Fibroblast of lung (primary cell): ENCODE measurements around the gene KCTD10. TPM values are rescaled to one million over a fixed set of nuclear protein-coding genes. Genes with fewer than 3 reads are reported as not detected.

ENCODE experiments used
- polyA plus RNA-seq, 2 donors: library from polyadenylated mRNA; depleted of rRNA in 1 of 2; stranded (reverse) in 1 of 2; unstranded in 1 of 2; fragments of >200 nt; gene quantifications; 2 replicates each; pipeline ENCODE4 v1.2.1, GENCODE V29; 2011 to 2012; ENCODE audit warnings: missing spikeins in 1 of 2
- total RNA-seq: library from RNA; depleted of rRNA; stranded (reverse); fragments of >200 nt; gene quantifications from 2 replicates; pipeline ENCODE4 v1.2.1, GENCODE V29; 2014

KCTD10 gene
- total and polyA plus RNA-seq, 2 donors (not counting 1 experiment from before 2014, with no cell fraction given): 106 to 190 TPM

Other genes starting within 250 kb of the KCTD10 start
- not detected in 2 replicates for gene FOXN4, start 168.0 kb downstream of the KCTD10 start, total RNA-seq
- not detected in 2 replicates for gene FOXN4, start 168.0 kb downstream of the KCTD10 start, polyA plus RNA-seq
- gene MYO1H, start 129.4 kb downstream of the KCTD10 start, total RNA-seq: 0.77 TPM in 1 of 2 replicates, not detected in the other
- 0.07 and 0.15 TPM in 2 replicates for gene MYO1H, start 129.4 kb downstream of the KCTD10 start, polyA plus RNA-seq
- gene UBE3B, start 334 bp upstream of the KCTD10 start, total RNA-seq: 35.7 and 49.7 TPM in 2 replicates
- 27.2 and 29.5 TPM in 2 replicates for gene UBE3B, start 334 bp upstream of the KCTD10 start, polyA plus RNA-seq
- 32.6 and 56.1 TPM in 2 replicates for gene MMAB, start 96.2 kb upstream of the KCTD10 start, total RNA-seq
- gene MMAB, start 96.2 kb upstream of the KCTD10 start, polyA plus RNA-seq: 31.5 and 36.8 TPM in 2 replicates
- 10.0 and 22.1 TPM in 2 replicates for gene MVK, start 96.5 kb upstream of the KCTD10 start, total RNA-seq
- gene MVK, start 96.5 kb upstream of the KCTD10 start, polyA plus RNA-seq: 12.3 and 18.8 TPM in 2 replicates
- gene FAM222A, start 236.5 kb upstream of the KCTD10 start, total RNA-seq: under 0.01 TPM in 1 of 2 replicates, not detected in the other
- gene FAM222A, start 236.5 kb upstream of the KCTD10 start, polyA plus RNA-seq: 0.05 and 0.18 TPM in 2 replicates